ENCODE data around the gene RP9. TPM values are rescaled to one million over a fixed set of nuclear protein-coding genes. Genes with fewer than 3 reads are reported as not detected.
A peak's percentile ranks its signal among the peaks of the same experiment; 100 is the strongest.

RP9 gene
- total RNA-seq, 1 experiment from 2014 or later, result 16.2 TPM

DNA sequence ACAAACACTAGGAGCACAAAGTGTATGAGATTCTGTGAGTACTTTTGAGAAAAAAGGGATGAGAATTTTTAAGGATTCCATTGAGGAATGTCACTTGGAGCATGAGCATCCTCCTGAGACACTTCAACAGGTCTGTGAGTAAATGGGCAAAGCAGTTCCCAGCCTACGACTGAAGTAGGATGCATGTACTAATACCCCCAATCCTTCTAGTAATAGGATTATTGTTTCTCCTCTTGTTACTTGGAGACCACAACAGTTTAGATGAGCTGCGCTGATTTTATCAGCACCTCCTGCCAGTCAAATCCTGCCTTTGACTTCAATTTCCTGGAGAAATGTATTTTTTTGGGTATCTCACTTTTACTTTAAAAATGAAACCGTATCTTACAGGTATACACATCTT, 21.0 kb upstream of the RP9 start:
- peak overlapping the region; percentile 48 for H3K9ac ChIP-seq (ENCODE audit: extremely low read depth, insufficient read length, low read length)
- H3K27ac ChIP-seq (ENCODE audit: insufficient read length, low read depth, low read length), result no peak overlapping the region
- no peaks in the 10 kb centered on the region for H4K20me1 ChIP-seq (ENCODE audit: control insufficient read depth, insufficient read depth, insufficient read length)
- no peak overlapping the region for H2BK15ac ChIP-seq (ENCODE audit: low read depth, low read length)
- Mint-ChIP-seq H3K4me3 (peak overlapping the region; percentile 90 to 91), H3K36me3 (ENCODE audit: insufficient read depth in 1 of 3, low read depth in 3 of 3) (no peaks in the 10 kb centered on the region), H3K27me3 (ENCODE audit: low read depth) (no peaks in the 10 kb centered on the region), H3K9me3 (no peaks in the 10 kb centered on the region; a peak in 1 of 5 replicates), H3K27ac (0 out of 7 replicates have a peak overlapping the region, but pooled peaks of 1 of the 3 experiments have one; percentile 84), H3K4me1 (peaks cover 10 to 13% of the 10 kb centered on the region in 2 experiments; a peak in 3 of 4 replicates)
- TF ChIP-seq, protein P1, sequence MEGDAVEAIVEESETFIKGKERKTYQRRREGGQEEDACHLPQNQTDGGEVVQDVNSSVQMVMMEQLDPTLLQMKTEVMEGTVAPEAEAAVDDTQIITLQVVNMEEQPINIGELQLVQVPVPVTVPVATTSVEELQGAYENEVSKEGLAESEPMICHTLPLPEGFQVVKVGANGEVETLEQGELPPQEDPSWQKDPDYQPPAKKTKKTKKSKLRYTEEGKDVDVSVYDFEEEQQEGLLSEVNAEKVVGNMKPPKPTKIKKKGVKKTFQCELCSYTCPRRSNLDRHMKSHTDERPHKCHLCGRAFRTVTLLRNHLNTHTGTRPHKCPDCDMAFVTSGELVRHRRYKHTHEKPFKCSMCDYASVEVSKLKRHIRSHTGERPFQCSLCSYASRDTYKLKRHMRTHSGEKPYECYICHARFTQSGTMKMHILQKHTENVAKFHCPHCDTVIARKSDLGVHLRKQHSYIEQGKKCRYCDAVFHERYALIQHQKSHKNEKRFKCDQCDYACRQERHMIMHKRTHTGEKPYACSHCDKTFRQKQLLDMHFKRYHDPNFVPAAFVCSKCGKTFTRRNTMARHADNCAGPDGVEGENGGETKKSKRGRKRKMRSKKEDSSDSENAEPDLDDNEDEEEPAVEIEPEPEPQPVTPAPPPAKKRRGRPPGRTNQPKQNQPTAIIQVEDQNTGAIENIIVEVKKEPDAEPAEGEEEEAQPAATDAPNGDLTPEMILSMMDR (conservative IDR thresholded peaks at IDR 0.05), result no peak
- H4K5ac ChIP-seq (ENCODE audit: insufficient read length, low read depth, low read length), result no peak overlapping the region
- WGBS (ENCODE audit: extremely low coverage, insufficient read length, low lambda C conversion rate), result no CpG with 5 or more reads among the region's 3 CpGs
- H3K56ac ChIP-seq (ENCODE audit: insufficient read length, low read depth, low read length), result no peak overlapping the region
- no peak overlapping the region for H3K18ac ChIP-seq (ENCODE audit: insufficient read length, low read depth, low read length)
- DNase-seq, result no peak
- no peak overlapping the region for H3T11ph ChIP-seq (ENCODE audit: low read length)
- no peaks in the 10 kb centered on the region for H3K79me2 ChIP-seq (ENCODE audit: insufficient read depth, low read length)
- H4K91ac ChIP-seq (ENCODE audit: insufficient read length, low read depth, low read length), result no peak overlapping the region
- H3K14ac ChIP-seq (ENCODE audit: insufficient read depth, low read length), result no peak overlapping the region
- no peak overlapping the region for H4K8ac ChIP-seq (replicated peaks; ENCODE audit: insufficient read length, low read depth, low read length)
- no peak overlapping the region for H2BK120ac ChIP-seq (ENCODE audit: low read depth, low read length, poor library complexity, severe bottlenecking)
- H2BK5ac ChIP-seq (ENCODE audit: insufficient read length, low read length), result no peak overlapping the region
- no peak overlapping the region for H2BK12ac ChIP-seq (ENCODE audit: insufficient read length, low read depth, low read length)
- no peak overlapping the region for H3K23ac ChIP-seq (ENCODE audit: insufficient read length, low read depth, low read length)
- H3K4me1 ChIP-seq (ENCODE audit: insufficient read depth, low read length), result no peaks in the 10 kb centered on the region; the same call in 1 of the 2 replicates
- no peak overlapping the region for H3K4ac ChIP-seq (ENCODE audit: low read depth, low read length)
- H3K79me1 ChIP-seq (ENCODE audit: insufficient read depth, low read depth, low read length, poor library complexity, severe bottlenecking), result no peaks in the 10 kb centered on the region
- no peaks in the 10 kb centered on the region for H3K27me3 ChIP-seq (ENCODE audit: insufficient read depth, low read length)
- H3K9me3 ChIP-seq (ENCODE audit: control insufficient read depth, low read depth, low read length), result no peaks in the 10 kb centered on the region
- no peak overlapping the region for H2AFZ ChIP-seq (ENCODE audit: low read length)
- H2AK5ac ChIP-seq (ENCODE audit: insufficient read length, low read length), result no peak overlapping the region
- no peak overlapping the region for H2BK20ac ChIP-seq (ENCODE audit: low read depth, low read length, poor library complexity, severe bottlenecking)
- H3K4me2 ChIP-seq (ENCODE audit: insufficient read depth, insufficient read length, low read length), result peak overlapping the region; percentile 97
- H3K23me2 ChIP-seq (ENCODE audit: insufficient read length, low read depth, low read length, poor library complexity, severe bottlenecking), result peaks cover 7% of the 10 kb centered on the region

Measured in H9 (cell line).